SH-SY5Y (cell line): ENCODE data around the gene FH.

Source experiments
- GATA2 ChIP-seq: IDR thresholded peaks from 2 replicates; pipeline ENCODE4 v1.6.1; 2011; ENCODE audit warnings: mild to moderate bottlenecking, low read depth, low read length
- GATA3 ChIP-seq: IDR thresholded peaks from 2 replicates; pipeline ENCODE4 v1.6.1; 2011; ENCODE audit warnings: low read depth, mild to moderate bottlenecking, low read length, moderate library complexity

FH gene

DNA sequence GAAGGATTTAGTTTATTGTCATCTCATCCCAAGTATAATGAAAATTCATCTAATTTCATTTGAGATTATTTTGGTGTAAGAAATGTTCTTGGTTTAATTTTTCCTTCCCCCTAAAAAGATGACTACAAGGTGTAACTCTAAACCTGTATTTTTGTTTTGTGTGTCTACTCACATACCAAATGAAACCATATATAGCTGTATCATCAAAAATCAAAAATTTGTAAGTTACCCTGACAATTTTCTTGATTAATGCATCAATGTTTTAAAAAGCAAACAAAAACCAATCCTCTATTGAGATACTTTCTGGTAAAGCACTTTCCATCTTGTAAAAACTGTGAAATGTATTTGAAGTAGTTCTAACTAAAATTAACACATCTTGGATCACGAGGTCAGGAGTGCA lies 30.8 kb downstream of the FH start:
- TF ChIP-seq GATA3: no peak
- TF ChIP-seq GATA2: no peak

DNA sequence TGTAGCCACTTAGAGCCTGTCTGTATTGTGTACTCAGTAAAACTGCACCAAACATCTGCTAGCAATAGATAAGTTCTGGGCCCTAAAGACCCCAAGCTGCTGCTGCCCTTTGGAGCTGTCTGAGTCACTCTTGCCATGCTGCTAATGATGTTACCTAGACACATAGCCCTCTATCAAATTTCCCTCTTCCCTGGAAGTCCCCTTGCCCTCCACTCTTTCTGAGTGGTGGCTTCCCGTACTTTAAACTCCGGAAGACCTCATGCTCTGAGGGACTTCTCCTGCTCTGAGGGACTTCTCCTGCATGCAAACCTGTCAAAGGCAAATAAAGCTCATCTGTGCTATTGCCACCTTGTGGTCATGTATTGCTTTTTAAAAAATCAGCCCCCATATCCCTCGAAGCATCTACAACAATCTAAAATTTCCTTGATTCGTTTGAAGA lies 34.0 kb downstream of the FH start:
- TF ChIP-seq GATA3 (no peak), GATA2 (no peak)

DNA sequence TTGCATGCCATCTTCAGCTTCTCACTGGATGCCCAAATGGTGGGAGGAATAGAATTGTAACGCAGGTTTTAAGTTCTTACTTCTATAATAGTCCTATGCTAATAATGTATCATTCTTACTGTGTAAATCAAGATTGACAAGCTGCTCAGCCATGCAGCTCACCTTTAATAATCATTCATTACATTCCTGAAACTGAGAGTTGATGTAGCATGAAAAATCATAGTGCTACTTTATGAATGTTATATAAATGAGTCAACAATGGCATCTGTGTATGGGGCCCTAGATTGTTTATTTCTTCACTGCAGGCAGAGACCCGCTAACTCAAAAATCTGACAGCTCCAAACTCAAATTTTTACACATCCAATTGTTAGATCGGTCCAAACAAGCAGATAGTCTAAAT lies 34.4 kb downstream of the FH start:
- TF ChIP-seq GATA2 (no peak), GATA3 (no peak)

DNA sequence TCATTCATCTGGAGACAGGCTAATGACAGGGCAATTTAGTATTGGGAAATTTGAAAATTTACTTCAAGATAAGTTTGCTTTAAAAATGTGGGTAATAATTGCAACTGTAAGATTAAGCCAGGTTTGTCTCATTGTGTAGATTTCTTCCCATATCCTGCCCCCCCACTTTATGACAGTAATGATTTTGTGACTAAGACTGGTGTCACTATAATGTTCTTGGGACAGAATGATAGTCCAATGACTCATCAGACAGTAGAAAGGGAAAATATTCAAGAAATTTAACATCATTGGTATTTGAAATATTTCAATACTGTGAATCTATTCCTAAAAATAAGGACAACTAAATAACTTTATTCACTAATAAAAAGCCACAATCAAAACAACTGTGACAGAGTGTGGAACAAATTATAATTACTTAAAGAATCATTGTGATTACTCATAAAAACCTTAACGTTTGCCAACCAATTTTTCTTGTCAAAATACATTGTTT lies 36.7 kb downstream of the FH start:
- TF ChIP-seq GATA3: no peak
- no peak for TF ChIP-seq GATA2

DNA sequence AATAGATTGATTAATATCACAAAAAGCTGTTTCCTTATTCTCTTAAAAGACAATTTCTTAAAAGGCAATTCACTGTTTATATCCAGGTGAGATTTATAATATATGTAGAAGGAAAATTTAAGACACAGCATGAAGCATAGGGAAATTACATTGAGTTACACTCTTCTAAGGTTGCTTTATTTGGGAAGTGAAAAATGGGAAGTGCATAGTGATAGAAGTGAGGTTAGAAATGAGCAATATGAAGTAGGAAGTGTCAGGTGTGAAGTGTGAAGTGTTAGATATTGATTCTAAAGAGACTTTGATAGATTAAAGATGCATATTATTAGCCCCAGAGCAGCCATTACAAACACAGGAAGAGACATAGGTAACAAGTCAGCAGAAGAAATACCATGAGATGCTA lies 40.3 kb downstream of the FH start:
- TF ChIP-seq GATA2 (no peak), GATA3 (no peak)

DNA sequence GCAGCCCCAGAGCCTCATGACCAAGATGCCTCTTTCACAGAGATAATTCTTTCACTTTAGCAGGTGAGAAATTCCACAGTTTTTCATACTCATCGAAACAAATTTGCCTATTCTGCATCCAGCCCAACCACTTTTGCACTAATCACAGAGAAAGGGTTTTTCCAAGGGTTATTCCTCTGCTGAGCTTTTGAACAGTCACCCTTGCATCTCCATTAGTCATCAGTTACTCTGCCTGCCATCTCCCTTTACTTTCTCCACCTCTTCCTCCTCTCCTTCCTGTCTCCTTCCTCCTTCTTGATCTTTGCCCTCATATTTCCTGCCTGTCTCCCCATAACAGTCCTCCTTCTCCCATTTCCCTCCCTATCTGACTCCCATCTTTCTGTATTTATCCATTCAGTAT lies 43.9 kb downstream of the FH start:
- no peak for TF ChIP-seq GATA3
- no peak for TF ChIP-seq GATA2

DNA sequence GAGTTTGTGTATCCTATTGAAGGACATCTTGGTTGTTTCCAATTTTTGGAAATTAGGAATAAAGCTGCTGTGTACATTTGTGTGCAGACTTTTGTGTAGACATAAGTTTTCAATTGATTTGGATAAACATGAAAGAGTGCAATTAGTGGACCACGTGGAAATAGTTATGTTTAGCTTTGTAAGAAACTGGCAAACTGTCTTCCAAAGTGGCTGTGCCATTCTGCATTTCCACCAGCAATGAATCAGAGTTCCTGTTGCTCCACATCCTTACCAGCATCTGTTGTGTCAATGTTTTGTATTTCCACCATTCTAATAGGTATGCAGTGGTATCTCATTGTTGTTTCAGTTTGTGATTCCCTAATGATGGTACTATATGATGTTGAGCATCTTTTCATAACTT lies 46.5 kb downstream of the FH start:
- TF ChIP-seq GATA3 (no peak), GATA2 (no peak)

DNA sequence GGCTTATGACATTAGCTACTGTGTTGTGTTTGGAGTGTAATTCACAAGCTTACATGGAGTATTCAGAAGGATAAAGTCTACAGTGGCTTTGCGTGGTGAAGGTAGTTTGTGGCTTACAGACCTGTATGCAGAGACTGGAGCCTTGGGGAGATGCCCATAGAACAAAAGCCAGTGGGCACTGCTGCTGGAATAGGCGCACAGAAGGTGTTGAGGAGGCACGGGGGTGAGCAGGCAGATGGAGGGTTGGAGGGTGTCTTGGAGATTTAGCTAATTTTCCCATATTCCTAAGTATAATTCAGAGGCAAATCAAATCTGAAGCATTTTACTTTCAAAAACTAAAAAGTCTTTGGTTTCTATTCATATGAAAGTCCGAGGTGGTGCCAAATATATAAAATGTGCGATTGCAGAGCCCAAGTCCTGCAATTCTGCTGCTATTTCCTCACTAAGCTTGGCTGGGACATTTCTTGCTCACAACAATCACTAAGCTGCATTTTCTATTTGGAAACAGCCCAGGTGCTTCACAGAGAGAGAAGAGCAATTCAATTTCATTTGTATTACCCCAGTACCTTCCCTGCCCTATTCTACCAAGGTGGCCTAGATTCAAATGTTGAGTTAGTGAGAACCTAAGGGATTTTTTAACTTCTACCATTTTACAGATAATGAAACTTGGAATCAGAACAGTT lies 48.5 kb downstream of the FH start:
- no peak for TF ChIP-seq GATA2
- no peak for TF ChIP-seq GATA3

DNA sequence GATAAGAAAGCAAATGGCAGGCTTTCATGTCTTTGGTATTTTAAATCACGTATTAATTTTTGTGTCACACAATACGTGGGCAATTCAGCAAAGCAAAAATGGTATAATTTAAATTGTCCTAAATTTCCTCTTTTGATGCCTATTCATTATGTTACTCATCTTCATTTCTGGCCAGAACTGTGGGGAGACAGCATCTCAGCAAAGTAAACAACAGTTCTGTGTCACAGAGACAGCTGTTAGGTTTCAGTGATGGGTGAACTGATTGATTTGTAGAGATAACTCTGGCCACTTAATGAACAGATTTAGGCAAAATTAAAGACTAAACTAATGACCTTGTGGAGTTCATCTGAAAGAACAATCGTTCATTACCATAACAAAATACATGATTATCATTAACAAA lies 49.2 kb downstream of the FH start:
- TF ChIP-seq GATA3 (no peak), GATA2 (no peak)

DNA sequence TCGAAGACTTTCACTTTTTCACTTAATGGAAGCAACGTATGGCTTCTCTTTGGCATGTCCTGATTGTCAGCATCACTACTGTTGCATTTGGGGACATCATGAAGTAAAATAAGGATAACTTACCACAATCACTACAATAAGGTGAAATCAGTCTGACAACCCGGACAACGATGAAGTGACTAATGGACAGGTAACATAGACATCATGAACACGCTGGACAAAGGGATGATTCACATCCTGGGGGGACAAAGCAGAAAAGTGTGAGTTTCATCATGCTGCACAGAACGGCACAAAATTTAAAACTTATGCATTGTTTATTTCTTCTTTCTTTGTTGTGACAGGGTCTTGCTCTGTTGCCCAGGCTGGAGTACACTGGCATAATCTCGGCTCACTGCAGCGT lies 53.9 kb downstream of the FH start:
- TF ChIP-seq GATA3 (no peak), GATA2 (no peak)

DNA sequence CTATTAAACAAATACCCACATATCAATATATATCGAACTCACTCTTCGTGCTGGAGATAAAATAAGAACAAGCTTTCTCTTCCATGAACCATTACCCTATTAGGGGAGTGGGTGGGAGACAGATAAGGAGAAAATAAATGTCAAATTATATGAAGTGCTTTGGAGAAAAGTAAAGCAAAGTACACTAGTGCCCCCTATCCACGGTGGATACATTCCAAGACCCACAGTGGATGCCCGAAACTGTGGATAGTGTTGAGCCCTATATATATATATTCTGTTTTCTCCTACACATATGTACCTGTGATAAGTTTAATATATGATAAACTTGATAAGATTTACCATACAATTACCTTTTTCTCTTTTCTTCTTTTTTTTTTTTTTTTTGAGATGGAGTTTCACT lies 54.6 kb downstream of the FH start:
- no peak for TF ChIP-seq GATA2
- no peak for TF ChIP-seq GATA3

DNA sequence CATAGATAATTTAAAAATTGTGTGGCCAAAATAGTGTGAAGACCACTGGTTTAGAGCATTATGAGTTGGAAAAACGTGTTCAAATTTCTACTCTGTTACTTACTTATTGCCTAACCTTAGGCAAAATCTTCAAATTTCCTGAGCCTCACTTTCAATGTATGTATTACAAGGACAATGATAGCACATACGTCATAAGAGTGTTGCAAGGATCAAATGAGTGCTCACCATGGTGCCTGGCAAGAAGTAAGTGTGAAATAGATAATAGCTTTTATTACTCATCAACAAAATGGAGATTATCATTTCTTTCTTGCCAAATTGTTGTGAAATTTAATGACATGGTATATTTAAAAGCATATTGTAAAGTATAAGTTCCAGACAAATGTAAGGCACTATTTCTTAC lies 57.2 kb downstream of the FH start:
- TF ChIP-seq GATA3: no peak
- no peak for TF ChIP-seq GATA2

DNA sequence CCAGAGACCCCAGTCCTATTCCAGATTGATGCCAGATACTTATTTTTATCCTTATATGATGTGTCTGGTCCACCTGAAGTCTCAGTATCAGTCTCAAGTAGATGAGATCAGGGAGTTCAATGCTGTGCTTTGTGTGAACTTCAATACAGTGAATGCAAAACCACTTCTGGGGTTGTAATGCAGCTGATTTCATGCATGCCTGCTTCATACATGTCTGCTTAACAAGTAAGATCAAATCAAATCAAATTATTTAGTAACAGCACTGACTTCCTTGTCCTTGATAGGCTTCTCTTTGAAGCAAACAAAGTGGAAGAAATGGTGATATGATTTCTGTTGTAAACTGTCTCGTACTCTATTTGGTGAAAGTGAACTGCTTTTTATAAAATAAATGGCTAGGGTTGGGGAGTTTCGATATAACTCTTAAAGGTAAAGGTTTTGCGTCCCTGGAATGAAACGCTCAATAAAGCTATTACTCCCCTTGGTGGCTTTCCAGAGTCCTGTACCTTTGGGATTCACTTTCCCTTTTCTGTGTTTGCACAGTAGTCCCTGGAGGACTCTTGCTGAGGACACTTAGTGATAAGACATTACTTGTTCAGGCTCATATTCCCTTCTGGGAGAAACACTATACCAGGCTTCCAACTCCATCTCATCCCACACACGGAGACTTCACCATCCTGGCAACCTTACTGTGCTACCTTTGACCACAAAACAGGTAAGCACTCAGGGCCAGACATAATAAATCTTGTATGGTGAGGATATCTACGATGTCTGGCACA lies 59.3 kb downstream of the FH start:
- TF ChIP-seq GATA2 (no peak), GATA3 (no peak)

DNA sequence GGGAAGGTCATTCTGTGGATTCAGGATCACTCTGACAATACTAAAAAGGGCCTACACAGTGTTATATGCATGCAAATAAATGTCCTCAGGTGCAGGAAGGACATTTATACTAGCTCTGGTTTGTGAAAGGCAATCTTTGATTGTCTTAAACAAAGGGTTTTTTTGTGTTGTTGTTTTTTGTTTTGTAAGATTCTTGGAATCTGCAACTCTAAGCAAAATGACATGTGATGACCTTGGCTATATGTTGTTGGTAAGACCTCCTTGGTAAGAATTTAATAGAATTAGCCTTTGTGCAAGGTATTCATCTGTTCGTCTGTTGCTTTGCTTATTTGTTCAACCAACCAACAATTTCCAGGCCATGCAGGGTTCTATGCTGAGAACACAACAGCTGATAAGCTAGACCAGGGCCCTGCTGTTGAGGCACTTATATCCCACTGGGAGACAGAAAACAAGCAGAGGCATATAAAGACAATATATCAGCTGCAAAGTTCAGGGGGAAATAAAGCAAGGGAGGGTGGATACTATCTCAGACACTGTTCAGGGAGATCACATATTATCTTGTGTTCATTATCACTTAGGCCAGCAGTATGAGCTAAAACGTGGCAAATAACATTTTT lies 60.3 kb downstream of the FH start:
- no peak for TF ChIP-seq GATA3
- TF ChIP-seq GATA2: no peak

DNA sequence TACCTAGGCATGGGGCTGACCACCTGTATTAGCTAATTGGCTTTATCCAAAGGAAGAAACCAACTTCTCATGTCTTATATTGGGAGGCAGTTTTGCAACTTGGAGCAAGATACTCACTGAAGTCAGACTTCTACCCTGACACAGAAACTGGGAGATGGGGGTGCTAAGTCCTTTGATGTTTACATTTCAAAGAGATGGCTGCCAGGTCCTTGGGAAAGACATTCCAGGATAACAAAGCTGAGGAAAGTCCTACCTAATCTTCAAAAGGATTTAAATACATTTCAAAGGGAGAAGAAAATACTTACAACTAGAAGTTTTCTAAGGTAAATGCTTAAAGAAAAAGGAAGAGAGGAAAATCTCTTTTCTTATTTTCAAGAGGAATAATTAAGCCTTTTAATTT lies 62.1 kb downstream of the FH start:
- TF ChIP-seq GATA3 (no peak), GATA2 (no peak)
